RPMI7951 (cell line): Measurements from ENCODE around the gene IFNGR2. TPM values are rescaled to one million over a fixed set of nuclear protein-coding genes. Genes with fewer than 3 reads are reported as not detected.
"Not testable (repeated sequence)": the region's sequence is repeated elsewhere in the genome, so short reads cannot be mapped to it uniquely, and the experiment has no call there.

ENCODE experiments used
- DNase-seq: peaks from one replicate; pipeline ENCODE4 v3.0.0-alpha.2; 2012; ENCODE audit warnings: low read depth
- total RNA-seq: library from RNA; depleted of rRNA; stranded (reverse); fragments of >200 nt; shearing (Covaris generic); gene quantifications from 2 replicates; pipeline ENCODE4 v1.2.3, GENCODE V29; 2014; rRNA removed

The IFNGR2 gene, protein sequence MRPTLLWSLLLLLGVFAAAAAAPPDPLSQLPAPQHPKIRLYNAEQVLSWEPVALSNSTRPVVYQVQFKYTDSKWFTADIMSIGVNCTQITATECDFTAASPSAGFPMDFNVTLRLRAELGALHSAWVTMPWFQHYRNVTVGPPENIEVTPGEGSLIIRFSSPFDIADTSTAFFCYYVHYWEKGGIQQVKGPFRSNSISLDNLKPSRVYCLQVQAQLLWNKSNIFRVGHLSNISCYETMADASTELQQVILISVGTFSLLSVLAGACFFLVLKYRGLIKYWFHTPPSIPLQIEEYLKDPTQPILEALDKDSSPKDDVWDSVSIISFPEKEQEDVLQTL
- total RNA-seq, result 55.3 and 78.7 TPM in 2 replicates

DNA sequence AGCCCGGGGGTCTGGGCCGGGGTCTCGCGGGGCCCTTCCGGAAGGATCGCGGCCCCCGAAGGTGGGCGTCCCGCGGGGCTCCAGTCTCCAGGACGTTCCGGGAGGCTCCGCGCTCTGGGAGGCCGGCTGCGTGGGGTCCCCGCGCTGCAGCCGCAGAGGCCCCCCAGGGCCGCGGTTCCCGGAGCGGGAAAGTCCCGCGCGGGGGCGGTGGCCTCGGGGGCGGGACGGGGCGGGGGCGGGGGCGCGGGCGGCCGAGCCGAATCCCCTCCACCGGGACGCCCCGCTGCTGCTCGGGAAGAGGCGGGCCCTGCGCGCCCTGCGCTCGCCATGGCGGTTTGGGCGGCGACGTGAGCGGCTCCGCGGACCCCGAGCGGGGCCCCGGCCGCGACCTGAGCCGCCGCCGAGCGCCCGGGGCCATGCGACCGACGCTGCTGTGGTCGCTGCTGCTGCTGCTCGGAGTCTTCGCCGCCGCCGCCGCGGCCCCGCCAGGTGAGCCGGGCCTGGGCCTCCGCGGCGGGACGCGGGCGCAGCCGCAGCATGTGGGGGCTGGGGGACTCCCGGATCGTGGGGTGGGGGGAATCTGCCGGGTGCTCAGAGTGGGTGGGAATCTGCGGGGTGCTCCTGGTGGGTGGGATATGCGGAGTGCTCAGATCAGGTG is at the start of gene IFNGR2:
TSS of gene IFNGR2 (plus strand) at position 286 of the 658 bp plus-strand sequence. CDS start at position 417, 131 bp downstream.
- DNase-seq, result peak; percentile 42

- no peak for DNase-seq
Observed at GRCh38 chr21:33355355-33355754, 47.9 kb upstream of the IFNGR2 start.

DNA sequence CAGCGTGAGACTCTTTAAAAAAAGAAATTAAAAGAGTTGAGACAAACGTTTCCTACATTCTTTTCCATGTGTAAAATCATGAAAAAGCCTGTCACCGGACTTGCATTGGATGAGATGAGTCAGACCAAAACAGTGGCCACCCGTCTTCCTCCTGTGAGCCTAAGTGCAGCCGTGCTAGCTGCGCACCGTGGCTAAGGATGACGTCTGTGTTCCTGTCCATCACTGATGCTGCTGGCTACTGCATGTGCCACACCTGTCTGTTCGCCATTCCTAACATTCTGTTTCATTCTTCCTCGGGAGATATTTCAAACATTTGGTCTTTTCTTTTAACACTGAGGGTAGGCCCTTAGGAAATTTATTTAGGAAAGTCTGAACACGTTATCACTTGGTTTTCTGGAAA is 47.2 kb upstream of the IFNGR2 start:
- no peak for DNase-seq

GRCh38 chr21:33357177-33357576 is 46.0 kb upstream of the IFNGR2 start:
- no peak for DNase-seq

DNA sequence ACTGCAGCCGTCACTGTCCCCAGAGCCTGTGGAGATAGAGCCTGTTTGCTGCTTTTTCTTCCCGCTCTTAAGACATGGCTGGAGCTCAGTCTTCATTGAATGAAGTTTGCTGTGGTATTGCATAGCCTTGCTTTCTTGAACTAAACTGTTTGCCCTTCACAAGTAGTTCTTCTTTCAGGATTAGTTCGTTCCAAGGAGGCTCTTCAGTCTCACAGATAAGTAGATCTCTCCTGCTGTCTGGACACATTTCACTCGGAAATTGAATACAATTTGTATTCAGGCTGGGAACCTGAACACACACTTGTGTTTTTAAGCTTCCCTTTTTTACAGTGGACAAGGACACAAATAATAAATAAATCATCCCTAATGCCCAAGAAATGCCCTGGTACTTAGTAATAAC is 43.8 kb upstream of the IFNGR2 start:
- no peak for DNase-seq

DNA sequence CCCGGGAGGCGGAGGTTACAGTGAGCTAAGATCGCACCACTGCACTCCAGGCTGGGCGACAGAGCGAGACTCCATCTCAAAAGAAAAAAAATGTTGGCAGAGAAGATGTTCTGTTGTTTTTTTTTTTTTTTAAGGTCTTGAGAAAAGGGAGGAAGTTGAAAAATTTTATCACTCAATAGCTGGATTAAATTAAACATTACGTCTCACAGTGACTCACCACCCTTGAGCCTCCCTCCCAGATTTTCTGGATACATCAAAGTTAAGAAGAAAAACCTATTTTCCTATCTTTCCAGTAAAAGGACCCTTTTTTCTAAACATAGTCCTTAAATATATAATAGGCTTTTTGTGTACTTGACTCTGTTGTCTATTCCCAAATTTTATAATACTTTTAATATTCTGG is 42.9 kb upstream of the IFNGR2 start:
- DNase-seq, result no peak

- peak; percentile 58 for DNase-seq
Observed at GRCh38 chr21:33360881-33361602, 42.2 kb upstream of the IFNGR2 start.

GRCh38 chr21:33362044-33362555 is 41.1 kb upstream of the IFNGR2 start:
- DNase-seq, result no peak

DNA sequence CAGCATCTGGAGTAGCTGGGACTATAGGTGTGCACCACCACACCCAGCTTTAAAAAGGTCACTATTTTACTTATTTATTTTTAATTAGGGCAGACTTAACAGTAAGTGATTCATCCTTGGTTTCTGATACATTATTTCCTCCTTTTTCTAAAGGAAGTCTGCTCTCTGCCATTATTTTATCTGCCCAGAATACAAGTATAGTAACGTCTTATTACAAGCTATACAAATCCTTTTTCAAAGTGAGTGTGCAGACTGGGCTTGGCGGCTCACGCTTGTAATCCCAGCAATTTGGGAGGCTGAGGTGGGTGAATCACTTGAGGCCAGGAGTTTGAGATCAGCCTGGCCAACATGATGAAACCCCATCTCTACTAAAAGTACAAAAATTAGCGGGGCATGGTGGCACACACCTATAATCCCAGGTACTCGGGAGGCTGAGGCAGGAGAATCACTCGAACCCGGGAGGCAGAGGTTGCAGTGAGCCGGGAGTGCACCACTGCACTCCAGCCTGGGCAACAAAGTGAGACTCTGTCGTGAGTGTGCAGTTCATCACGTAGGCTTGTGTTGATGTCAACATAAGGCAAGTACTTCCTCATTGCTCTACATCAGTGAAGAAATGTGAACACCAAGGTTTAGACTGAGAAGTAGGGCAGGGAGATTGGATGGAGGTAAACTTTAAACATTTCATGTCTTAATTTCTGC is 39.2 kb upstream of the IFNGR2 start:
- not testable (repeated sequence) for DNase-seq

GRCh38 chr21:33364830-33365229 is 38.4 kb upstream of the IFNGR2 start:
- DNase-seq, result no peak

DNA sequence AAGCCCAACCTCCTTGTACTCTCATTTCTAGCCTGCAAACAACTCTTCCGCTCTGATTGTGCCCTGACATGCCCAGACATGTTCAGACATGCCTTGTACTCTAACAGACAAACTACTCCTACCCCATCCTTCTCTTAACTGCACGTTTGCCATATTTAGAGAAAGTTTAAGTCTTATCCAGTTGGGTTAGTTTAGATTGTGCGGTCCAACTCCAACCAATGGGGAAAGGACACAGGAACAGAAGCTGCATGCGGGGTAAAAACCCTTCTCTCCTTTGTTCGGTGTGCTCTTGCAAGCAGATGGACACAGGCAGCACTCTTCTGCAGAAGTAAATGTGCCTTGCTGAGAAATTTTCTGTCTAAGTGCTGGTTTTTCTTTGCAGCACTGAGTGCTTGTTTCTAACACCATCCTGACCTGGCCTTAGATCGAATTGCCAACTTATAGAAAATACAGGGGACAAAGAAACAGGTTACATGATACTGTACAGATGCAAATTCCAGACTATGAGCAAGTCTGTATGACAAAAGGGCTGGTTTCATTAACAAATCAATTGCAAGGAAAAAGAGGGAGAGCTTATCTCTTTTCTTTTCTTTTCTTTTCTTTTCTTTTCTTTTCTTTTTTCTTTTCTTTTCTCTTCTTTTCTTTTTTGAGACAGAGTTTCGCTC is 35.8 kb upstream of the IFNGR2 start:
- no peak for DNase-seq

- DNase-seq, result no peak
Observed at GRCh38 chr21:33368124-33368523, 35.1 kb upstream of the IFNGR2 start.

DNA sequence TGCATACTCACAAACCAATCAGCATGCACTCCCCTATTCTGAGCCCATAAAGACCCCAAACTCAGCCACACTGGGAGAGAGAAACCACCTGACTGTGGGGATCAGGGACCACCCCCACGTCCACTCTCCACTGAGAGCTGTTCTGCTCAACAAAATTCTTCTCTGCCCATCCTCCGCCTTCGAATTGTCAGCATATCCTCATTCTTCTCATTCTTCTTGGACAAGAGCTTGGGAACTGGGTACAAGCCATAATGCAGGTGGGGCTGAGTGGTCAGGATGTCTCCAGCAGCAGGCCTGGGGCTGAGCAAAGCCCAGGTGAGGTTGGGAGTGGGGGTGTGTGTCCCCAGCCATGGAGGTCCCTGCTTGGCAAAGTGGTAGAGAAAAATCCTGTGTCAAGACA is 34.6 kb upstream of the IFNGR2 start:
- DNase-seq, result no peak

DNA sequence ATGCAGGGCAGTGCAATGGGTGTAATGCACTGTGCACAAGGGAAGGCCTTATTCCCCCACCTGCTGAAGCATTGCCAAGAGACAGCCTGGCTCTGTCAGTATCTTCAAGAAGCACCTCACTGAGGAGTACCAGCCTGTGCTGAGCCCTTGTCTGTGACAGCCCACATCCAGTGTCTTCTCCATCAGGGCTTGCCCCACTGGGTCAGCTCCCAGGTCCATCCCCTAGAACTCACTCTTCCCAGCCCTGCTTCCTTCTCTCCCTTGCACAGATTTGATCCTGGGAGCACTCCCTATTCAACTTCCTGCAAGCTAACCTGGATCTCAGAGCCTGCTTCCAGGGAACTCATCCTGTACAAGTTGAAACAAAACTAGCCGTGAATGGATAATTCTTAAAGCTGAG is 33.6 kb upstream of the IFNGR2 start:
- DNase-seq, result no peak

DNA sequence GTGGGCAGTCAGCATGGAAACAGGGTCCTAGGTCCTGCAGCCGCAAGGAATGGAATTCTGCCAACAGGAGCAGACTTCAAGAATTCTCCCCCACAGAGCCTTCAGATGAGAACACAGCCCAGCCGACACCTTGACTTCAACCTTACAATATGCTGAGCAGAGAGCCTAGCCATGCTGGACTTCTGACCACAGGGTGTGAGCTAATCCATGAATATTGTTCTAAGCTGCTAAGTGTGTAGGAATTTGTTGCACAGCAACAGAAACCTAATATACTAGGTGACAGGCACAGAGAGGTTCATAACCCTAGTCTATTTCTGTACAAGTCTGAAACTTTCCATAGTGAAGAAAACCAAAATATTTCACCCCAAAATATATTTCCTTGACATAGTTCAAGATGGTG is 32.9 kb upstream of the IFNGR2 start:
- no peak for DNase-seq

- no peak for DNase-seq
Observed at GRCh38 chr21:33371366-33371765, 31.8 kb upstream of the IFNGR2 start.

GRCh38 chr21:33372582-33372981 is 30.6 kb upstream of the IFNGR2 start:
- no peak for DNase-seq

GRCh38 chr21:33373451-33373850 is 29.8 kb upstream of the IFNGR2 start:
- peak; percentile 53 for DNase-seq

GRCh38 chr21:33374080-33374449 is 29.1 kb upstream of the IFNGR2 start:
- DNase-seq, result no peak

DNA sequence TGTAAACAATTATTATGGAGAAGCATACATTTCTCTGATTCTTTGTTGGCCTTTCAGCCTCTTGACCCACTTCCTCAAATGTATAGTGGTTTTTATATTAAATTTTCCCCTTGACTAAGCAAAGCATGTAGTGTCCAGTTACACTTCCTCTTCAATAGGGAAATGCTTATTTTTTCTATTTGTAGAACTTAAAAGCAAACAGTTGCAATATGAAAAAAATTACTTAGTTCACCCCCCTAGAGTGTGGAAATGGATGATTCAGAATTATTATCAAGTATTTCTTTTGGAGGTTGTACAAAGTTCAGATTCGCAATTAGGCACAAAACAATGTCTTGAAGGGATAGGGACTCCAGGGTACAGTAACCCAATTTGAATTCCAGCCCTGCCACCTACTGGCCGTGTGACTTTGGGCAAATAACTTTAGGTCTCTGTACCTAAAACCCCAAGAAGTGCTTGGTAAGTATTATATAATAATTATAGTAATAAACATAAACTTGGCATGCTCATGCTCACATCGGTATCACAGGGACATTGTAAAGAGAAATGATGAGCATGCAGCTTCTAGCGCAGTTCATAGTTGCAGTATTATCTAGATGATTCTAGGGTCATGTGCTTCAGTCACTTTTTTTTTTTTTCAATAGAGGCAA is 28.6 kb upstream of the IFNGR2 start:
- peak; percentile 49 for DNase-seq

- DNase-seq, result no peak
Observed at GRCh38 chr21:33375101-33375644, 28.0 kb upstream of the IFNGR2 start.
